GM21423 (cell line): ENCODE data around the gene IGSF21.

Experiments used
- ATAC-seq: cut with Tn5 transposase; IDR thresholded peaks from one replicate; pipeline ENCODE4 v1.9.1; 2021; ENCODE audit warnings: mild to moderate bottlenecking, moderate library complexity; ENCODE audit not compliant: unreplicated experiment

The IGSF21 gene

DNA sequence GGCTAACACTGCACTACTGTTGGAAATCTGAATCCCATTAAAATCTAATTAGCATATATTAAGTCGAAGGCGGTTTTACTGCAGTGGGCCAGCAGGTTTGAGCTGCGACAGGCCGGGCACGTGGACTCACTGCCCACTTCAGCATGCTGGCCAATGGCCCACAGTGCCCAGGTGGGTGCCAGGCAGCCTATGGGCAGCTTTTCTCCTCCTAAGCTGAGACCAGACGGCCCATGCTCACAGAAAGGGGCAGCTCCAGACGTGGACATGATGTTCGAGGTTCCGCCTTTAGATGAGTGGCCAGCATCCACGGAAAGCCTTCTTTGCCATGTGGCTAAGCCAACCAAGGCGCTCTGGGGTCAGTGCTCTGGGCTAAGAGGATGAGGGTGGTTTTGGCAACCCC lies 283.4 kb downstream of the IGSF21 start:
- no peak for ATAC-seq

DNA sequence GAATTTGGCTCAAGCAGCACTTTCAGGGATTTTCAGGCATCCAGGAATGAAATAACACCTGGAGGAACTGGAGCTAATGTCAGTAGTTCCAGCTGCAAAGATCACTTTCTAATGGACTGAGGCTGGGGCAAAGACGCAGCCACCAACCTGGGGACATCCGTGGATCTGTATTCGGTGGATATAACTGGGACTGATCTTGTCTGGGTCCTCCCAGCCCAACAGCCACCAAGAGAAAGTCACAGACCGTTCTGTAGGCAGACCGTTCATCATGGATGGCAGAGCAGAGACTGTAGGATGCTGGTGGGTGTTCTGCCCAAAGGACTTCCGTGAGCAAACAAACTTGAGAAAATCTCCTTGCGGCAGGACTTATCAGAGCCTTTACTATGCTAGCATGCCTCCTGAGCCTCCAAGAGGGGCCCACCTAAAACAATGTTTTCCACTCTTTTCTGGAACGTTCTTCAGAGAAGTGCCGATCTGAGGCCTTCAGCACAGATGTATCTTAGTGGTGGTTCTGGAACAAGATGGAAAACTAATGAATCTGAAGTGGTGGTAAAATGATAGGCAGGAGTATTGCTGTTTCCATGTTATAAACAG lies 287.1 kb downstream of the IGSF21 start:
- ATAC-seq = no peak

DNA sequence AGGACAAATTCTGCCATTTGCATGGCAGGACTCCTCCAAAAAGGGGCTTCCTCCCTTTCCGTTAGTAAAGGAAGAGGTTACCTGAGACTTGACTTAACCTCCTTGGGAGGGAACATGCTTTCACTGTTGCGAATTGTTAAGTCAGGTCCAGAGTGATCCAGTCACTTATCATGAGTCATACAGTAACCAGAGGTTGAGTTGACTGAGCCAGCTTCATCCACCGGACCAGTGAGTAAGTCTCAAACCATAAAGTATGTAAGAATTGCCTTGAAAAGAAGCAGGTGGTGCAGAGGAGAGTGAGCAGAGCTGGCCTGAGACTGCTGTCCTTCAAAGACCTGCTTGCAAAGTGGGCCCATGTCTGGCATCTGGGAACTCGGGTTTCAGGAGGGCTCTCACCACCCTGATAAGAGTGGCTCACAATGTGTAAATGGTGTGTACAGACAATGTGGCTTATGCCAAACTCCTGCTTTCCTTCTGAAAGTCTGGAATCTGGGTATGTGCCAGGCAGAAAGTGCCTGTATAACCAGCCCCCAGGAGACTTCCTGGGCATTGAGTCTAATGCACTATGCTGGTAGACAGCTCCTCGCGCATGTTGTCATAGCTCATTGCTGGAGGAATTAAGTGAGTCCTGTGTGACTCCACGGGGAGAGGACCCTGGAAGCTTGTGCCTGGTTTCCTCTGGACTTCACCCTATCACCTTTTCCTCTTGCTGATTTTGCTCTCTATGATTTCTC lies 288.8 kb downstream of the IGSF21 start:
- no peak for ATAC-seq

DNA sequence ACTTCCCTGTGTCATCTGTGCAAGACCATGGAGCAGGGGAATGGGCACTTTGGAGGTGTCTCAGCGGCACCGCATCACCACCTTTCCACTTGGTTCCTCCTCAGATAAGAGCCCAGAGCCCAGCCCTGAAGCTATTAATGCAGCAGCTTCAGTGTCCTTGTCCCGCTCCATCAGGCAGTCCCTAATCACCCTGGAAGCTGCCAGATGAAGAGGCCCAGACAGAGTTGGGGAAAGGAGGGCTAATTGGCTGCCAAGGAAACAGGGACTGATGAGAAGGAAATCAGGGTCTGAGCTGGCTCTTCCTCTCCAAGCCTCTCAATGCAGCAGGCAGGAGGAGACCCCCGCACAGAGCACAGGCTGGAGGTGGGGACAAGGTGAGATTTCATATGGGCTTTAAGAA lies 290.0 kb downstream of the IGSF21 start:
- no peak for ATAC-seq

DNA sequence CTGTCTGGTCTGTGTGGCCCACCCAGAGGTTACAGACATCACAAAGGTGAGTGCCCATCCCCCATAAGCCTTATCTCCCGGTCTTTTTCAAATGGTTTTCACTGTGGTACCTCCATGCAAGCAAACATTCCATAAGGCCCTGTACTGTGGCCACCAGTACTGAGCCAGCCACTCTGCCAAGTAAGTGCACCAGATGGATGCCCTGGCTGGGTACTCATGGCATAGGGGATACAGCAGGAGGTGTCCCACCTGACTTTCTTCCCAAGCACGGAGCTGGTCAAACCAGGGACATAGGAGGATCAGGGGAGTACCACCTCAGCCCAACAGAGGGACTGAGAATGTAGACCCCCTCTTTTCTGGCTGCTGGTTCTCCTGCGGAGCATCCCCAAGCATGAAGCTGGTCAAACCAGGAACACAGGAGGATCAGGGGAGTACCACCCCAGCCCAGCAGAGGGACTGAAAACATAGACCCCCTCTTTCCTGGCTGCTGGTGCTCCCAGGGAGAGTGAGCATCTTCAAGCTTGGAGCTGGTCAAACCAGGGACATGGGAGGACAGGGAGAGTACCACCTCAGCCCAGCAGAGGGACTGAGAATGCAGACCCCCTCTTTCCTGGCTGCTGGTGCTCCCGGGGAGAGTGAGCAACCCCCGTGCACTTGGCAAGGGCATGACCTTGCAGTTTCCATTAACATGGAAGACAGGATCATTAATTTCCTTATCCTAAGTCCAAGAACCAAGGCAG lies 291.4 kb downstream of the IGSF21 start:
- ATAC-seq = no peak

DNA sequence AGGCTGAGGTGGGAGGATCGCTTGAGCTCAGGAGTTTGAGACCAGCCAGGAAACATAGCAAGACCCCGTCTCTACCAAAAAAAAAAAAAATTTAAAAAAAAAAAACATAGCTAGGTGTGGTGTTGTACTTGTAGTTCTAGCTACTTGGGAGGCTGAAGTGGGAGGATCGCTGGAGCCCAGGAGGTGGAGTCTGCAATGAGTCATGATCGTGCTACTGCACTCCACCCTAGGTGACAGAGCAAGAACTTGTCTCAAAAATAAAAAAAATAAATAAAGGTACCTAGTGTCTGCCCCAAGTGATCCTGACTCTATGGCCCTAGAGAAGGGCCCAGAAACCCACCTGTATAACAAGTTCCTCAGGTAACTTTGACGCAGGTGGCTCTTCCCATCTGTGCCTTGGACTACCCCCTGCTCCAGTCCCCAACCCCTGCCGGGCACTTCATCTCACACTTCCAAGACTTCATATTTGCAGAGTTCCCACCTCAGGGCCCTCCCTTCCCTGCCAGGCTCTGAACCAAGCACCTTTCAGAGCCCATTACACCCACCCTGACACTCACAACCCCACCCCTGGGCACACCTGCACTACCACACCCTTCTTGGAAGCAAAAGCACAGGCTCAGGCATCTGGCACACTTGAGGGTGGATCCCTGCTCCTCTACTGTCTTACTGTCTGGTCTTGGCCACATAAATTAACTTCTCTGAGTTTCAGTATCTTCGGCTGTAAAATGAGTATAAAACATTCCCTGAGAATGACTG lies 292.9 kb downstream of the IGSF21 start:
- ATAC-seq = no peak

DNA sequence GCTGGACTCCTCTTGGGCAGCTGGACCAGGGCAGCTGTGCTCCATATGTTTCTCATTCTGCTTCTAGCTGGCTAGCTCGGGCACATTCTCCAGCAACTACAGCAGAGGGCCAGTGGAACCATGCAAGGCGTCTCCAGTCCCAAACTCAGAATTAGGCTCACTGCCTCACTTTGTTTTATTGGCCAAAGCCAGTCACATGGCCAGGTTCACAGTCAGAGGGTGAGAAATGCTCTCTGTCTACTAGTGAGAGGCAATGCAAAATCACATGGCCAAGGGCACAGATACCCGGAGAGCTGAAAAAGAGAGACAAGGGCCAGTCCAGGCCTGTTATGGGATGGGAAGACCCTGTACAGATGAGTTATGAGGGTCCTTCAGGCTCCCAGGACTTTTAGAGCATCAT lies 294.3 kb downstream of the IGSF21 start:
- ATAC-seq = no peak

DNA sequence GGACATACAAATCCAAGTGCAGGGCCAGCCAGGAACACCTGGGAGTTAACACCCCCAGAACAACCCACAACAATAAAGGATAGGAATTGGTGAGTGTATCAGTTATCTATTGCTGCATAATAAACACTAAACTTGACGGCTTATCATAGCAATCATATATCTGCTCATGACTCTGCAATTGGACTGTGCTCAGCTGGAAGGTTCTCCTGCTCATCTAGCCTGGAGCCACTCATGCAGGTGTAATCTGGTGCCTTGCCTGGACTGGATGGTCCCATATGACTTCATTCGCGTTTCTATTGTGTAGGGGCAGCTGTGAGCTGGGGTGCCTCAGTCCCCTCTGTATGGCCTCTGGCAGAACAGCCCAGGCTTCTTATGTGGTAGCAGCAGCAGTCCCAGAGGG lies 296.9 kb downstream of the IGSF21 start:
- no peak for ATAC-seq

DNA sequence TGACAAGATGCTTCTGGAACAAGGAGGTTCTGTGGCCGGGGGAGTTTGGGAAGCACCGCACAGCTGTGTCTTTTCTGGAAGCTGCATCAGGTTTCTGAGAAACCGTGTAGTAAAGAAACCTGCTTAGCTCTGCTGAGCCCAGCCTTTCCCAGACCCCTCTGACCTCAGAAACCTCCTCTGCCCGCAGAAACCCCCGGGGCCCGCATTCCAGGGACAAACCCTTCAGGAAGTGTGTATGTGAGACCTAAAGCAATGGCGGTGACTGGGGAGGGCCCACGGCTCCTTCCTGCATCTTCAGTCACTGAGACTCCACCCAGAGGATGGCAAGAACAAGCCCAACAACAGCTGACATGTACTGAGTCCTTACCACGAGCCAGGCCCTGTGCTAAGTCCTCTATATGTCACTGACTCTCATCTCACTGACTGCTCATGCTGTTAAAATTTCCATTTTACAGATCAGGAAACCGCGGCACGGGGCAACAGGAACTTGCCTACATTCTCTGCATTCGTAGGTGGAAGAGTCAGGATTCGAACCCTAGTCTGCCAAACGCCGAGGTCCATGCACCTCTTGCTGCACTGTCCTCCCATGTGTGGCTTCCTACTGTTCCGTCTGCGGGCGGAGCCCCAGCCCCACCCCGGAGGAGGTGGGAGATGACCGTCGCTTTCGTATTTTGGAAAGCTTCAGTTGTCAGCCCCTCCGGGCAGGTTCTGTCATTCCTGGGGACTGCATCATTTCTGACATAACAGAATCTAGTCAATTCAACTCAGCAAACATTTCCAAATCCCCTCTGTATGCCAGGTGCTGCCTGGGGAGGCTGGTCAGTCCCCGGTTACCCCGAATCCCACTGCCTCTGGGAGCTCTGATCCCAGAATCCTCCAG lies 299.8 kb downstream of the IGSF21 start:
- no peak for ATAC-seq

DNA sequence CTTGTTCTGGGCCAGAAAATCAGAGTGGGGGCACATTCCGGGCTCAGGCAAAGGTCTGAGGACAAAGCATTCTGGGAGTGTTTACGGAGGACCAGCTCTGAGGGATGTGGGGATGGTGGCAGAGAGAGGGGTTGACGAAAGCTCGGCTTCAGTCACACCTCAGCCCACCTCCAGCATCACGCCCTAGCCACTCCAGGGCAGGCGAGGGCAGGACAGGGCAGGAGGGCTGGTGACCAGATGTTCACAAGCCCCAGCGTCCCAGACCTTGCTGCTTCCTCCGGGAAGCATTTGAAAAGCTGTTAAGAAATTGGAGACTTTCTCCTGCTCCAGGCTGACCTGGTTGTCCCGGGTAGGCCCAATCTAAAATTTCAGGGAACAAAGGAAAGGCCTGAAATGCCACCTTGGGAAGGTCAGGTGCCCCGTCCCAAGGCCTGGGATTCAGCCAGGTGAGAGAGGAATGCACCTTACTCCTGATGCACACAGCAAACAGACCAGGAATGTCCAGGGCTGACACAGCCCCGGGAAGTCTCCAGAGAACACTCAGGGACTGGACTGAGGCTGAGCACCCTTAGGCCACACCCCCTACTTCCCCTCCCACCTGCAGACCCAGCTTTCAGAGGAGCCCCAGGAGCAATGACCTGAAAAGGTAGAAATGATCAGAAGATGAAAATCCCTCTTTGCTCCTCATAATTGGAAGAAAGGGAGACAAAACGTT lies 301.2 kb downstream of the IGSF21 start:
- ATAC-seq = no peak

DNA sequence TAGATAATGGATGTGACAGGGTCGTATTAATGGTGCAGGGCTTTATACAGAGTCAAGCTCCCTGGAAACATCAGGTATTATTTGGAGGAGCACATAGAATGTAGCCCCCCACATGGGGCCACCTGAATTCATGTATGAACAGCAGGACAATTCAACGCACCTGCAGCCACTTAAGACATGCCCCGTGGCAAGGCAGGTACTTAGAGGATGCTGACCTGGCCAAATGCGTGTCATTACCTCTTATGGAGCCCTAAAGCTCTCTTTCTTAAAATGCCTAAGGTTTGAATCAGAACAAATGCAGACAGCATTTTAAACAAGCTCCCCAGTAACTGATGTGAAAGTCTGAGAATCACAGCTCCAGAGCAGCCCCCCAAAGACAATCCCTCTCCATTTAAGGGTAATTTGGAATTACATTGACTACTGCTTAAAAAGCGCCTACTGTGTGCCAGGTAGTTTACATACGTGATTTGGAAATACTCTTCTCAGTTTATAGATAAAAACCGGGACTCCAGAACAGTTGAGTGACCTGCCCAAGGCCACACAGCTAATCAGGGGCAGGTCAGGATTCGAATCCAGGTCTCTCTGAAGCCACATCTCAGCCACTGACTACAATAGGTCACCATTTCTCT lies 302.1 kb downstream of the IGSF21 start:
- no peak for ATAC-seq

DNA sequence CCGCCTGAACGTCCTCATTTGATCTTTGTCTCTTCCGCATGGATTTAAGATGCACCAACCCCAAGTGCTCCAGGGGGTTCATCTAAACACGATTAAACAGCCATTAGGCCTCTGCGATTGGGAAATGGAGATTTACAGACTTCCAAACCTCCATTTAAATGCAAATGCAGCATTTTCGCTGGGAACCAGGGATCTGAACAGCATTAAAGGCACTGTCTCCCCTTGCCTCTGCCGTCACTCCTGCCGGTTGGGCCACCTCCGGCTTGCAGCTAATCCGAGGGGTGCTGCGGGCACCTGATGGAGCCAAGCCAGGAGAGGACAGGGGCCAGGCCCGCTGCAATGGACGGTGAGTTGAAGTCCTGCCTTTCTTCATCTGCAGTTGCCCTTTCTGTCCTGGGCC lies 302.8 kb downstream of the IGSF21 start:
- no peak for ATAC-seq

DNA sequence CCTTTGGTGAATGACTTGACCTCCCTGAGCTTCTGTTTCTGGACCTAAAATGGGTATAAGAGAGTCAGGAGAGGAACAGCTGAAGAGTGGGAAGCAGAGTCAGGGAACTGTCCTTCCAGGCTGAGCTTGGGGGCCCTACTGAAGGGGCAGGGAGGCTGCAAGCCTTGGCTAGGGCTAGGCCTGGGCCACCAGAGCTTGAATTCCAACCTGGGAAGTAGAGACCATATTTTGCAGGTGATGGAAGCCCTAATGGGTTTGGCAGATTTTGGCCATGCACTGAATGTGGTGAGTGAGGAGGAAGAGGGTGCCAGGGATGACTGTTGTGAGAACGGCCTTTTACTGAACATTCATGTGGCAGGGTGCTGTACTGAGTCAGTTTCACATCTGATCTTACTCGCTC lies 303.7 kb downstream of the IGSF21 start:
- no peak for ATAC-seq

DNA sequence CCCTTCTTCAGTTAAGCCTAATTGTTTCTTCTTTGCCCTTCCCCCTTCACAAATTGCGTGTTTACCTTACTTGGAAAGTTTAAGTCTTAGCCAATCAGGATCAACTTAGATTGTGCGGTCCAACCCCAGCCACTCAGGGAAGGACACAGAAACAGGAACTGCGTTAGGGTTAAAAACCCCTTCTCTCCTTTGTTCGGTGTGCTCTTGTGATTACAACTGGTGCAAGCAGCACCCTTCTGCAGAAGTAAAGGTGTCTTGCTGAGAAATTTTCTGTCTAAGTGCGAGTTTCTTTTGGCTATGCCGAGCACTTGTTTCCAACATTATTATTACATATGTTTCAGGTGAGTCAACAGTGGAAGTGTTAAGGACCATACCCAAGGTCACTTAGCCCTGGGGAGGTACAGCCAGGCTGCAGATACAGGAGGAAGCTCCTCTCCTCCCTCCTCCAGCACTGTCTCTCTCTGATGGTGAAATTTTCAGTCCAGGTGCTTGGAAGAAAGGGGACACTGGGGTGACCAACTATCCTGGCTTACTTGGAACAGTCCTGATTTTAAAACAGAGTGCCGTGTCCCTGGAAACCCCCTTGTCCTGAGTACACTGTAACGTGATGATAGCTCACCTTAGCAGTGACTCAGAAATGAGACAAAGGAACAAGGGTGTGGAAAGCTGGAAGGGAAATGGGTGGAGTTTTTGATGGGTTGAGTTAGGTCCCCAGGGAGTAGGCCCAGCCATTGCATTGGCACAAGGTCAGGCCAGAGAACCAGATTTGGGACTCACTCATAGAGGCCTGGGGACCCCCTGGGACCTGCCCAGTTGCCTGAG lies 304.4 kb downstream of the IGSF21 start:
- ATAC-seq = no peak

DNA sequence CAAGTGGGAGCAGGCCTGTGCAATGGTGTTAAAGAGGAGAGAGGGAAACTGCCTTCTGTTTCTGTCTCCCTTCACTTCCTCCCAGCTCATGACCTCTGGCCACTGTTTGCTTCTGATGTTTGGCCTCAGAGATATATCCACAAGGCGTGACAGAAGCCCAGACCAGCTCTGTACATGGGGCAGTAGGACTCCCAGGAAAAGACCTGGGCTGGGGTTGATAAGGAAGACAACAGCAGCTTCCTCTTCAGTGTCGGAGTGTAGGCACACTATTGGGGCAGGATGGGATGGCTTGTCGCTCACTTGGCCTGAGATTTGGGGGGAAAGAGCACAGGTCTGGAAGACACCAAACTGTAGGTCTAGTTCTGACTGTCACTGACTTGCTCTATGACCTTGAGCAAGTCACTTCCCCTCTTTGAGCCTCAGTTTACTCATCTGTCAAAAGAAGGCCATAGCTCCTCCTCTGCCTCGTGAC lies 305.3 kb downstream of the IGSF21 start:
- ATAC-seq = no peak

DNA sequence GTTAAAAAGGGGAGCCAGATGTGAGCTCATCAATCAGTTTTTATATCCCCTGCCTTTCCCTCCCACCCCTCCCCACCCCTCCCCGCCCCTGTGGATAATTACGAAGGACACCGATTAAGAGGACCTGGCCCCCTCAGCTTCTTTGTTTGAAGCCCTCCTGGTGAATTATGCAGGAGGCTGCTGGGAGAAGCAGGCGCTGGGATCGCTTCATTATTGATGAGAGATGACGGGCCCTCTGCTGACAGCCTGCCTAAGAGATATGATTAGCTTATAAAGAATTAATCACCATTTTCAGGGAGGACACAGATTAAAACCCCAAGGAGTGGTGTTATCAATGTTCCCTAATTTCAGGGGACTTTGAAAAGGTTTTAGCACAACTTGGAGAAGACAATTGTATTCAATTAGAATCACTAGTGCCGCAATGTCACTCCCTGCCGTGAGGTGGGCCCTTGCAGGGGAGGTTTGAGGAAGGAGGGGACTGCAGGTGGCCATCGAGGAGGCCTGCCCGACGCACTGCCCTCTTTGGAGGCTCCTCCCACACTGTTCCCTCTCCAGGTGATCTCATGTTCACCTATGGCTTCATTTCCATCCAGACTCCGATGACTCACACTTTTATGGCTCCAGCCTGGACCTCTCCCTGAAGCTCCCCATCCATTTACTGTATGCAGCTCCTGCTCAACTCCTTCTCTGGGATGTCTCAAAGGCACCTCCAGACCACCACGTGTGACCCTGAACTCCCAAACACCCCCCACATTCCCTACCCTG lies 306.1 kb downstream of the IGSF21 start:
- no peak for ATAC-seq

DNA sequence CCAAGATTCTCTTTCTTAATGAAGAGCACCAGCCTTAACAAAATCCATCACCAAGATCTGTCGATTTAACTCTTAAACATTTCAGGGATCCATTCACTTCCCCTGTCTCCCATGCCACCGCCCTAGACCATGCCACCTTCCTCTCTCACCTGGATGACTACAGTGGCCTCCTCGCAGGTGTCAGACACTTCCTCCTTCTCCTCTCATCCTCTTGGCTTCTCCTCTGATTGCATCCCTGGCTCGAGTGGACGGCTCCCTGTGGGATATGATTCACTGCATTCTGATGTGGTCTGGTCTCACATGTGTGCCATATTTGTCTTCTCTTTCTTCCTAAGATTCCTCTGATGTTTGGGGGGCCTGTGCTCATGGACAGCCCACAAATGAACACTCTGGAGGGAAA lies 306.7 kb downstream of the IGSF21 start:
- no peak for ATAC-seq
